ENCODE results near the gene SLC1A2. TPM values are rescaled to one million over a fixed set of nuclear protein-coding genes. Genes with fewer than 3 reads are reported as not detected.

Gene SLC1A2
- total and polyA plus RNA-seq, 2 of the 4 experiments (the other 2 are of a cell fraction) = 0.15 to 0.54 TPM

DNA sequence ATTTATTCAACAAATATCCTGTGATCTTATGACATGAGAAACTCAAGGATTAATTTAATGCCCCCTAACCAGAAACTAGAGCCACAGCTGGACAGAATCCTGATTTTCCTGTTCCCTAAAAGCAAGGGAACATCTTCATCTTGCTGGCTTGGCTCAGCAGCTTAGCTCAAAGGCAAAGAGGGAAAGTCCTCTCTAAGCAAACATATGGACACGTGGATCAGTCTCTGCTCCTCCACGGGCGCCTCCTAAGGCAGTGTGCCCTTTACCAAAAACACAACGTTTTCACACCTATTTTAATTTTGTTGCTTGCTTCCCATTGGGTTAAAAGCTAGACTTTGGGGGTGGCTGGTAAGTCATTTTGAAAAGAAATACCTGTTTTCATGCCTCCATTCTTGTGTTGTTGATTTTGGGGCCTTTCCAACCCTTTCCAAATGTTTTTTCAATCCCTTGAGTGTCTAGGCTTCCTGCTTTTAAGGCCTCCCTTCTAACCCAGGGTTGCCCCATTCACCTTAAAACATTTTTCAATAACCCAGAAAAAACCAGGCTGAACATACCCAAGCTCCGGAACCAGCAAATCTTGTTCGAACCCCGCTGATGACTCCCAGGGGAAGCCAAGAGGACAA, 15.5 kb downstream of the SLC1A2 start (continued):
- no peak for TF ChIP-seq SMC3 (IDR thresholded peaks at IDR 0.05; ENCODE audit: low read depth, low read length)

GRCh38 chr11:35402751-35403660, 16.4 kb downstream of the SLC1A2 start:
- TF ChIP-seq NFE2L2 (IDR thresholded peaks at IDR 0.05; ENCODE audit: low read depth, low read length) = no peak
- H3K9me3 ChIP-seq (ENCODE audit: control insufficient read depth, insufficient read depth, low read length) = no peaks in the 10 kb centered on the region
- H3K14ac ChIP-seq (replicated peaks; ENCODE audit: low read depth, low read length) = peak overlapping the region; percentile 26; the same call in 1 of the 2 replicates
- no peaks in the 10 kb centered on the region for H3K9me1 ChIP-seq (ENCODE audit: insufficient read depth, low read length)
- H3K4me3 ChIP-seq (ENCODE audit: insufficient read depth, low read depth, low read length) = no peak overlapping the region
- no peak for ATAC-seq (ENCODE audit: low read depth)
- no peak for DNase-seq
- no peak overlapping the region for H2AK9ac ChIP-seq (replicated peaks; ENCODE audit: low read depth, low read length, poor library complexity)
- H4K8ac ChIP-seq (ENCODE audit: low read depth in 2 of 2, low read length in 2 of 2) = no peak overlapping the region; a peak in 1 of 4 replicates
- H3K4me1 ChIP-seq (ENCODE audit: control insufficient read depth, insufficient read depth, low read length) = peaks cover 19% of the 10 kb centered on the region
- H3K23ac ChIP-seq (ENCODE audit: low read depth, low read length) = no peak overlapping the region
- H2AFZ ChIP-seq (replicated peaks; ENCODE audit: low read length, poor library complexity) = no peak overlapping the region
- H3K27ac ChIP-seq (ENCODE audit: insufficient read depth, low read length) = no peak overlapping the region
- H3K79me1 ChIP-seq (ENCODE audit: low read depth in 1 of 2, low read length in 2 of 2) = no peaks in the 10 kb centered on the region; a peak in 1 of 4 replicates
- H3K18ac ChIP-seq (ENCODE audit: low read depth, low read length) = no peak overlapping the region
- H2BK120ac ChIP-seq (ENCODE audit: low read depth, low read length) = no peak overlapping the region
- no TSS peak for BruUV-seq (replicated peaks)
- no peak overlapping the region for H2AK5ac ChIP-seq (ENCODE audit: low read depth, low read length)
- POLR2A ChIA-PET (ENCODE audit: unreplicated experiment) = interaction anchor here (0.6 kb wide), 1 partner anchor 100 kb away, joined by 3 read pairs; no protein-coding TSS in a partner anchor
- H2BK15ac ChIP-seq (ENCODE audit: low read depth, low read length) = 0 out of 3 replicates have a peak overlapping the region, but pooled peaks have one; percentile 78
- H3K36me3 ChIP-seq (ENCODE audit: control insufficient read depth, insufficient read depth, low read length) = no peaks in the 10 kb centered on the region
- H2BK20ac ChIP-seq (ENCODE audit: low read depth, low read length) = 0 out of 2 replicates have a peak overlapping the region, but pooled peaks have one; percentile 36
- H3K56ac ChIP-seq (ENCODE audit: extremely low read depth, insufficient read depth, low read length) = no peak overlapping the region
- no peaks in the 10 kb centered on the region for H4K20me1 ChIP-seq (ENCODE audit: insufficient read depth, low read length)
- no peaks in the 10 kb centered on the region for H3K27me3 ChIP-seq (ENCODE audit: control insufficient read depth, insufficient read depth, low read length)
- intact Hi-C loops (cut with micrococcal nuclease) (loop anchor here (10.0 kb wide), 1 partner anchor 58 kb away; no protein-coding TSS in a partner anchor), in situ Hi-C loops (cut with MboI; ENCODE audit: low sequenced_read_pairs) (no loop called here), dilution Hi-C loops (cut with HindIII; ENCODE audit: low sequenced_read_pairs, unreplicated experiment) (no loop called here)
- no peak overlapping the region for H4K91ac ChIP-seq (ENCODE audit: insufficient read depth, low read depth, low read length)
- CTCF ChIA-PET = interaction anchor here (0.6 kb wide), 1 partner anchor 10 kb away, joined by 3 read pairs; no protein-coding TSS in a partner anchor
- H4K5ac ChIP-seq (ENCODE audit: low read depth, low read length) = no peak overlapping the region
- H2BK5ac ChIP-seq (ENCODE audit: low read depth, low read length, poor library complexity, severe bottlenecking) = no peak overlapping the region
- H3K4me2 ChIP-seq (ENCODE audit: low read depth, low read length) = no peak overlapping the region
- H3K9ac ChIP-seq (ENCODE audit: low read depth, low read length) = no peak overlapping the region
- H3K4ac ChIP-seq (ENCODE audit: low read depth, low read length) = no peak overlapping the region
- WGBS, 2 experiments (ENCODE audit: extremely low coverage in 2 of 2, insufficient read length in 1 of 2) = 60% methylated on average over 1 of the region's 9 CpGs; no CpG with 5 or more reads in 1 of the 2 experiments

Measured in IMR-90 (cell line).